T47D (cell line): Measurements from ENCODE around the gene SHISA5.
A peak's percentile ranks its signal among the peaks of the same experiment; 100 is the strongest.

Experiments used
- DNase-seq, 2 experiments: peaks; one replicate each; pipeline versions ENCODE4 v3.0.0 to v3.0.0-alpha.2; 2011 to 2012; ENCODE audit warnings: low read depth in 1 of 2, low spot score in 1 of 2
- JUND ChIP-seq: IDR thresholded peaks from 2 replicates; pipeline ENCODE4 v1.6.1; 2012; ENCODE audit warnings: low read depth
- in situ Hi-C: cut with HindIII; loops from 2 replicates; pipeline ENCODE4 v1.10.0; 2016; ENCODE audit warnings: low sequenced_read_pairs, low pct_unique_long_range_greater_than_20kb

SHISA5 gene

DNA sequence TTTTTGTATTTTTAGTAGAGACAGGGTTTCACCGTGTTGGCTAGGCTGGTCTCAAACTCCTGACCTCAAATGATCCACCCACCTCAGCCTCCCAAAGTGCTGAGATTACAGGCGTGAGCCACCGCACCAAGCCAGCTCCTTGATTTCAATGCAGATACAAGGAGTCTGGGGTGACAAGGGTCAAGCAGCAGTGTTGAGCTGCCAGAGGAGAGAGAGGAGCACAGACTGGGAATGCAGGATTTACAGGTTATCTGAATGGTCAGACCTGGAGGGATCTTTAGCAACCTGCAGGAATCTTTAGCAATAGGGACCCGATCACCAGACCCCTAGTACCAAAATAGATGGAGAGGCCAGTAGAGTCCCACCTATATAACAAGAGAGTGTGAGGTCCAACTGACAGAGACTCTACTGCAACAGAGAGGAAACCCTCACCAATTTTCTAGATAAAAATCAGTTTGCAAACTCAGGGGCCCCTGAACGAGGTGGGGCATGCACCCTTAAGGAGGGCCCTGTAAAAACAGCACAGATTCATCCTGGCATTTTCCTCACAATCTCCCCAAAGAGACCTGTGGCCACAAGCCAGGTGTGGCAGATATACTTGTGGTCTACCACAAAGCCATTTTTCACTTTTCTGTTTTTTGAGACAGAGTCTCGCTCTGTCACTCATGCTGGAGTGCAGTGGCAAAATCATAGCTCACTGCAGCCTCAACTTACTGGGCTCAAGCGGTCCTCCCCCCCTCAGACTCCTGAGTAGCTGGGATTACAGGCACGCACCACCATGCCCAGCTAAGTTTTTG, 10.7 kb upstream of the SHISA5 start:
- peak in 1 of 2 experiments; percentile 6 for DNase-seq
- in situ Hi-C loops, result no loop called here
- no peak for TF ChIP-seq JUND

DNA sequence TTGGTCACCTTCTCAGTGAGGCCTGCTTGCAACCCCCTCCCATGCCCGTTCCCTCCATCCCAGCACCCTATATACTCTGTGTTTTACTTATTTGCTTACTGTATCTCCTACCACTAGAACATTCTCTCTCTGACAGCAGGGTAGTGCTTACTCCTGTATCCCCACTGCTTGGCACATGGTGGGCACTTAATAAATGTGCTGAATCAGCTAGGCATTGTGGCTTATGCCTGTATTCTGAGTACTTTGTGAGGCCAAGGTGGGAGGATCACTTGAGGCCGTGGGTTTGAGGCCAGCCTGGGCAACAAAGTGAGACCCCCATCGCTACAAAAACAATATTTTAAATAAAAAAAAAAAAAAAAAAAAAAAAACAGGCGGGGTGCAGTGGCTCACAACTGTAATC, 7.6 kb upstream of the SHISA5 start:
- no peak for TF ChIP-seq JUND
- in situ Hi-C loops, result no loop called here
- DNase-seq, result no peak

DNA sequence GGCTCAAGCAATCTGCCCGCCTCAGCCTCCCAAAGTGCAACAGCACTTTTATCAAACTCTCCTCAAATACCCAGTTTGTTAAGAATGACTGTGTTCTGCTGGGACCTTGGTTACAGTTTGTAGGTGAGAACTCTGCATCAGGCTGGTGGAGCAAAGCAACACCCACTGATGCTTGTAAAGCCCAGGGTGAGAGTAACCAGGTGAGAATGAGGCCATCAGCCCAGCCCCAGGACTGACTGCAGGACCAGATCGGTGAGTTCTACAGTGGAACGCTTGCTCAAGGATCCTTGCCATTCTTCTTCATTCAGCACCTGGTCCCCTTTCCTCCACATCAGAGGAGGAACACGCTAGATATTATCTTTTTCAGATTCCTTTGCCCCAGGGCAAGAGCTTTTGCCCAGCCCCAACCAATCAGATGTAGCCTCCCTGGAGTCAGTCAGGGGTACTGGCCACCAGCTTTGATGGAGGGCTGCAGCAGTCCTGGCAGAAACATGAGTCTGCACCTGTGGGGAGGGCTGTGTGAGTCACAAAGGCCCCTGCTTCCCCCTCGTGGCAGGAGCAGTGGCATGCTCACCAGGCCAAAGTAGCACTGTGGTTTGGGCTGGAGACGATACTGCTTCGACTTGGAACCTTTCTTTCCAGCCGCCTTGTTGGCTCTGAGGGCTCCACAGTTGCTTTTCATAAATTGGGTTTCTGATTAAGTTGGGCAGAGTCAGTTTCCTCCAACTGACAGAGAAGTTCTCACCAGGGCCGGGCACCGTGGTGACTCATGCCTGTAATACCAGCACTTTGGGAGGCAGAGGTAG, 3.5 kb upstream of the SHISA5 start:
- no peak for TF ChIP-seq JUND
- in situ Hi-C loops, result no loop called here
- DNase-seq, result peak; percentile 67 to 89

DNA sequence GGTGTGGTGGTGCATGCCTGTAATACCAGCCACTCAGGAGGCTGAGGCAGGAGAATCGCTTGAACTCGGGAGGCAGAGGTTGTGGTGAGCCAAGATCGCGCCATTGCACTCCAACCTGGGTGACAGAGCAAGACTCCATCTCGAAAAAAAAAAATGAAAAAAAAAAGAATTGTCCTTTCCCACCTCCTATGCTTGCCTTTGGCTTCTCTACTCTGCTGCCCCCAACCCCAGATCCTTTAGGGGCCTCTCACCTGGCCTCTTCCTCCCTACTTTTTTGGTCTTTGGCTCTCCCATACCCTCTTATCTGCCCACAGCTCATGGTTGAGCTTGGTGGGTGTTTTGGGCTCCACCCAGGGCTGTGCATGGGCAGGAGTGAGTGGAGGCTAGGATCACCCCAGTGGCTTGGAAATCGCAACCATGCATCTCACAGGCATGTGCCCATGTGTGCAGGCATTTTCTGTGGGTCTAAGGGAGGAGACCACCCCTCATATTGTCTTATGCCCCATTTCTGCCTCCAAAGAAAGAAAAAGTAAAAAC, 2.1 kb upstream of the SHISA5 start:
- TF ChIP-seq JUND, result no peak
- in situ Hi-C loops, result no loop called here
- no peak for DNase-seq

DNA sequence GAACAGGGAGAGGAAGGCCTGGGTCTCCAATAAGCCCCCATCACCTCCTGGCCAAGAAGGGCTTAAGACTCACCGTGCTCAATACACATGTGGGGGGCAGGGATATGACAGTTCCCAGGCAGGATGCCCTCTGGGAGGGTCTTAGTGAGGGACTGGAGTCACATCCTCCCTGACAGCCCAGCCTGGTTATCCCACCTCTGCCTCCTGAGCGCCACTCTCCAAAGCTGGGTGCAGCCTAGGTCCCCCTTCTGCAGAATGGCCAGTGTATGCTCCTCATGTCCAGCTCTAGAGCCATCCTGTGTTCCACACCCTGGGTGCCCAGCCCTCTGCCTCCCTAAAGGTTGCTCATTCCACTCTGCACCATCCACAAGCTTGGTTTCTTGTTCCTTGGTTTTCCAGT, 1.2 kb upstream of the SHISA5 start:
- TF ChIP-seq JUND, result no peak
- in situ Hi-C loops, result no loop called here

DNA sequence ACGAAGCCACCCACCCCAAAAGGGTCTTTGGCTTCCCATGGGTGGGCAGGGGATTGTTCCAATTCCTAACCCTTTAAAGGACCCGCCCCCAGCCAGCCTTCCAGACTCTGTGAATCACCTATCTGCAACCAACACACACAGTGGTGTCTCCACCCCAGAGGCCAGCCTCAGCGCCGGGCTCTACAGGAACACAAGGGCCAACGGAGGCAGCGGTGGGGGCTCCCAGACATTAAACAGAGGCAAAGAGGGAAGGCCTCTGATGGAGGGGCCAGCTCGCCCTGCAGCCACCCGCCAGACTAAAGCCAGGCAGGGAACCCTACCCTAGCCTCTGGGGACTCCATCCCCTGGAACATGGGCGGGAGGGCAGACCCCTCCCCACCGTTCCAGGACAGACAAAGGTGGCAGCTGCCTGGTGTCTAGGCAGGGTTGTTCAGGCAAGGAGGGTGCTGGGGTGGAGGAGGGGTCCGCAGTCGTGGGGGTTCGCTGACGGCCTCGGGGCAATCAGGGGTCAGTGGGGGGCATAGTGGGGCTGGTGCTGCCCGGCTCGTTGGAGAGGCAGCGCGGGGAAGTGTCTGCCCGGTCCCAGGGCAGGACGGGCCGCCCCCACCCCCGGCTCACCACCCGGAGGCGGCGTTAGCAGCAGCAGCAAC, 448 bp downstream of the SHISA5 start:
- peak in 1 of 2 experiments; percentile 17 for DNase-seq
- TF ChIP-seq JUND, result no peak
- in situ Hi-C loops, result no loop called here

More for the DNA sequence above, 1.2 kb upstream of the SHISA5 start:
- no peak for DNase-seq

DNA sequence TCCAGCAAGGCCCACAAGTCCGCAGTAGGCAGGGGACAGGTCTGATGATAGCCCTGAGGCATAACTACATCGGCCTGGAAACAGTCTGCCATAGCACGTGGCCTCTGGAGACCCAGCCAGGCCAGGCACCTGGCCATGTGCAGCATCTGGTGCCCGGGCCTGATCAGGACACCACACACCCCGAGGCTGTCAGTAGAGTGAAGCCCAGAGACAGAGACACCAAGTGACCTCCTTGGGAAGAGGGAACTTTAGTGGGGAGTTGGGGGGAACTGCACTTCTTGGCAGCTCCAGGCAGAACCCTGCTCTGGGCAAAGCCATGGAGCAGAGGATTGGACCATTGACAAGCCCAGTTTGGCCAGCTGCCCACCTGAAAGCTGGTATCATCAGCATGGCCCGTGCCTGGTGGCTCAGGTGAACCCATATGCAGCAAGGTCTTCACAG, 1.2 kb downstream of the SHISA5 start:
- TF ChIP-seq JUND, result no peak
- DNase-seq, result peak in 1 of 2 experiments; percentile 5
- in situ Hi-C loops, result no loop called here

DNA sequence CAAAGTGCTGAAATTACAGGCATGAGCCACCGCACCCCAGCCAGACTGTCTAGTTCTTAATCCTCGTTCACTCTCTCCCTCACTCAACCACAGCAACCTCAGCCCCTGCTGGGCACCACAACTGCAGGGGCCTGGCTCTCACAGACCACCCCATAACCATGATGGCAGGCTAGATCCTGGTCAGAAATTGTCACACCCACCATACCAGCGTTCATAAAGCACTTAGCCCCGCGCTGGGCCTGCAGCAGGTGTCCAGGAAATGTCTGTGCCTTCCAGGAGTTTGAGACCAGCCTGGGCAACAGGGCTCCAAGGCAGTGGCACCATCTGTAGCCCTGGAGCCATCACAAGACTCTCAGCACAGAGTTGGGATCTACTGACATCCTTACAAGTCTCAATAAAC, 1.9 kb downstream of the SHISA5 start:
- DNase-seq, result no peak
- in situ Hi-C loops, result no loop called here
- no peak for TF ChIP-seq JUND

DNA sequence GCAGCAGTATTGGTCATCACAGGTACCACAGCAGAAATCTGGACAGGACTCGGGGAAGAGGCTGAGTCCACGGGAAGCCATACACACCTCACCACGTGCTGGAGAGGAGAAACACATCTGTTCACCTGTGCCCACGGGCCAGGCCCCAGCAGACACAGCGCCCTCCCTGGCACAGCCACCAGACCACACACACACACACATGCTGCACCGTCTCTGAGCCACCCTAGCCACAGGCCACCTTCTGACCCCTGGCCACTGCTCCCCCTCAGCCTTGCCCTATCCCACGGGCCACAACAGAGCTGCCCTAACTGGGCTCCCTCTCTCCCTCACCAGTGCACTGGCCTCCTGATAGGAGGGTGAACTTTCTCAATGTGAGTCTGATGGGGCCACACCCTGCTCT, 2.8 kb downstream of the SHISA5 start:
- in situ Hi-C loops, result no loop called here
- TF ChIP-seq JUND, result no peak
- DNase-seq, result no peak

DNA sequence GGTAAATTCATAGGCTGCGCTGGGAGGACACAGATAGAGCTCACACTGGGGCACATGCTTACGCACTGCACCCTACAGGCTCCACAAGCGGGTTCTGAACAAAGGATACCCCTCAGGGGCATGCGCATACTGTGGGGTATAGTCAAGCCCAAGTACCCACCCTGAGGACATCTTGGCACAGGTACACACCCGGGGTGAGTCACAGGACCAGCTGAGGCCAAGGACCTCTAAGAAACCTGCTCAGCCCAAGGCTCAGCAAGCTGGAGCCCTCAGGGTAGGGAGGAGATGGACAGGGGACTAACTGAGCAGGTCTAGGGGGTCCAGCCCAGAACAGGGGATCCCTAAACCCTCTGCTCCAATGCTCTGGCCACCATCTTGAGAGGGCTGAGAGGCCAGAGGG, 3.3 kb downstream of the SHISA5 start:
- in situ Hi-C loops, result no loop called here
- DNase-seq, result no peak
- no peak for TF ChIP-seq JUND

DNA sequence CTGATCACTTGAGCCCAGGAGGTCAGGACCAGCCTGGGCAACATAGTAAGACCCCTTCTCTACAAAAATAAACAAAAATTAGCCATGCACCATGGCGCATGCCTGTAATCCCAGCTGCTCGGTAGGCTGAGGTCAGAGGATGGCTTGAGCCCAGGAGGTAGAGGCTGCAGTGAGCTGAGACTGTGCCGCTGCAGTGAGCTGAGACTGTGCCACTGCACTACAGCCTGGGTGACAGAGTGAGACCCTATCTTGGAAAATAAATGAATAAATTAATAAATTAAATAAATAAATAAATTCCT, 10.8 kb downstream of the SHISA5 start:
- DNase-seq, result no peak
- in situ Hi-C loops, result no loop called here
- no peak for TF ChIP-seq JUND

DNA sequence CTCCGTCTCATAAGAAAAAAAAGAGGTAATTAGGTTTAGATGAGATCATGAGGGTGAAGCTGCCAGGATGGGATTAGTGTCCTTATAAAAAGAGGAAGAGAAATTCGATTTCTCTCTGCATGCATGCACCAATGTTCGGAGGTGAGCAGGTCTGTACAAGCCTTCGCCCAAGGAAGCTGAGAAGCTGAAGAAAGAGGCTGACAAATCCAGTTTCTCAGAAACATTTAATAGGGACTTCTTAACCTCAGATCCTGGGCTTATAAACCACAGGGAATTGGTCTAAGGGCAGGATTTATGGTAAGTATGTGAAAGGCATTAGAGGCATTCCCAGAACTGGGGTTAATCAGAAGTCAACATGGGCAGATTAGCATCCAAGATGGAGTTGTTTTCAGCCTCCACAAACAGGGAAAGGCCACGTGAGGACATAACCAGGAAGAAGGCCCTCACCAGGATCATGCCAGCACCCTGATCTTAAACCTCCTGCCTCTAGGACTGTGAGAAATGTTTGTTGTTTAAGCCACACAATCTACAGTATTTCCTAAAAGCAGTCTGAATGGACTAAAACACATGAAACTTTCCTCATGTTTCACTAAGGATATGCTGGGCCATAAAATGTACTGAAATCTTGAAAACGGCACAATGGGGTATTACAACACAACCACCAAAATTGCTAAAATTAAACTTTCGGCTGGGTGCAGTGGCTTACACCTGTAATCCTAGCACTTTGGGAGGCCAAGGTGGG, 11.3 kb downstream of the SHISA5 start:
- in situ Hi-C loops, result no loop called here
- no peak for DNase-seq
- TF ChIP-seq JUND, result no peak
